Transverse colon (tissue), 4 donors: ENCODE data around the gene PIK3CG.

Source experiments
- POLR2A ChIP-seq: fragments of 450-650 bp; IDR thresholded peaks from one replicate; pipeline ENCODE4 v1.6.1; 2016; ENCODE audit warnings: antibody characterized with exemption, mild to moderate bottlenecking, moderate library complexity
- POLR2AphosphoS5 ChIP-seq, 3 donors: sonication (generic); formaldehyde crosslinking; IDR thresholded peaks; one replicate each; pipeline ENCODE4 v1.6.1; 2016; ENCODE audit warnings: antibody characterized with exemption in 3 of 3
- TF ChIP-seq, protein P1 (sequence below), 5 experiments: fragments of 200-600 bp in 3 of 5; fragments of 450-650 bp in 2 of 5; sonication (generic) in 3 of 5; IDR thresholded peaks; 1 replicate in 2 of 5; 2 replicates in 3 of 5; pipeline ENCODE4 v1.5.1; 2016 to 2017; ENCODE audit warnings: antibody characterized with exemption in 5 of 5, inconsistent platforms in 3 of 5, mild to moderate bottlenecking in 2 of 5, moderate library complexity in 1 of 5

DNA sequence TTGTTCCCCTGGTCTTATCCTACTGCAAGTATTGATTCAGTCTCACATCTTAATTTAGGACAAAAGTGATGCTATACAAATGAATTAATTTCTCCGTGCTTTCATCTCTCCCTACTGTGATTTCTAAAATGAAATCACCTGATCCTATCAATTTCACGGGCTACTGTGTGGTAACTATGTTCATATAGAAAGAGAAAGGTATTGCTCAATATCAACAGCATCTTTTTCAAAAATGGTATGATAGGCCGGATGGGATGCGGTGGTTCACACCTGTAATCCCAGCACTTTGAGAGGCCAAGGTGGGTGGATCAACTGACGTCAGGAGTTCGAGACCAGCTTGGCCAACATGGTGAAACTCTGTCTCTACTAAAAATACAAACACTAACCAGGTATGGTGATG is 71.2 kb downstream of the PIK3CG start:
- TF ChIP-seq POLR2AphosphoS5 (IDR thresholded peaks at IDR 0.05) = no peak
- TF ChIP-seq, protein P1, sequence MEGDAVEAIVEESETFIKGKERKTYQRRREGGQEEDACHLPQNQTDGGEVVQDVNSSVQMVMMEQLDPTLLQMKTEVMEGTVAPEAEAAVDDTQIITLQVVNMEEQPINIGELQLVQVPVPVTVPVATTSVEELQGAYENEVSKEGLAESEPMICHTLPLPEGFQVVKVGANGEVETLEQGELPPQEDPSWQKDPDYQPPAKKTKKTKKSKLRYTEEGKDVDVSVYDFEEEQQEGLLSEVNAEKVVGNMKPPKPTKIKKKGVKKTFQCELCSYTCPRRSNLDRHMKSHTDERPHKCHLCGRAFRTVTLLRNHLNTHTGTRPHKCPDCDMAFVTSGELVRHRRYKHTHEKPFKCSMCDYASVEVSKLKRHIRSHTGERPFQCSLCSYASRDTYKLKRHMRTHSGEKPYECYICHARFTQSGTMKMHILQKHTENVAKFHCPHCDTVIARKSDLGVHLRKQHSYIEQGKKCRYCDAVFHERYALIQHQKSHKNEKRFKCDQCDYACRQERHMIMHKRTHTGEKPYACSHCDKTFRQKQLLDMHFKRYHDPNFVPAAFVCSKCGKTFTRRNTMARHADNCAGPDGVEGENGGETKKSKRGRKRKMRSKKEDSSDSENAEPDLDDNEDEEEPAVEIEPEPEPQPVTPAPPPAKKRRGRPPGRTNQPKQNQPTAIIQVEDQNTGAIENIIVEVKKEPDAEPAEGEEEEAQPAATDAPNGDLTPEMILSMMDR (IDR thresholded peaks at IDR 0.05) = no peak
- TF ChIP-seq POLR2A = no peak
